ENCODE results near the gene ACSM4. TPM values are rescaled to one million over a fixed set of nuclear protein-coding genes. Genes with fewer than 3 reads are reported as not detected.

ACSM4 gene
- total and polyA plus RNA-seq, 9 of the 15 experiments (the other 6 are each of a cell fraction or from before 2014, with no cell fraction given) = not detected

DNA sequence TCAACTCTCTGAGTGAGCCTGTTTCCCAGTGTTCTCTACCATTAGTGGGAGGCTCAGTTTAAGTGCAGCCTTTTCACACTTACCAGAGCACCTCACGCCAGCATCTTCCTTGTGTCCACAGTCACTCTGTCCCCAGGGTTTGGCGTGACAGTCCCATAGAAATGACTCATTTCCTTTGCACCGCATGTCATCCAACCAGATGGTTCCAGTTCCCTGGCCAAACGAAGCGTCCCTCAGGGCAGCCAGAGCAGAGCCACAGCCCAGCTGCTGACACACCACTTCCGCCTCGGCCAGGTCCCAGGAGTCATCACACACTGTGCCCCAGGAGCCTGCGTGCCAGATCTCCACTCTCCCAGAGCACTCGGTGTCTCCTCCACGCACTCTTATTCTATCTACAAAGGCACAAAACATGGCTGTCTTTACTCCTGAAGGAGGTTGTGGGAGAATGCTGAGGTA lies 65.4 kb downstream of the ACSM4 start (continued):
- TF ChIP-seq, protein P1, sequence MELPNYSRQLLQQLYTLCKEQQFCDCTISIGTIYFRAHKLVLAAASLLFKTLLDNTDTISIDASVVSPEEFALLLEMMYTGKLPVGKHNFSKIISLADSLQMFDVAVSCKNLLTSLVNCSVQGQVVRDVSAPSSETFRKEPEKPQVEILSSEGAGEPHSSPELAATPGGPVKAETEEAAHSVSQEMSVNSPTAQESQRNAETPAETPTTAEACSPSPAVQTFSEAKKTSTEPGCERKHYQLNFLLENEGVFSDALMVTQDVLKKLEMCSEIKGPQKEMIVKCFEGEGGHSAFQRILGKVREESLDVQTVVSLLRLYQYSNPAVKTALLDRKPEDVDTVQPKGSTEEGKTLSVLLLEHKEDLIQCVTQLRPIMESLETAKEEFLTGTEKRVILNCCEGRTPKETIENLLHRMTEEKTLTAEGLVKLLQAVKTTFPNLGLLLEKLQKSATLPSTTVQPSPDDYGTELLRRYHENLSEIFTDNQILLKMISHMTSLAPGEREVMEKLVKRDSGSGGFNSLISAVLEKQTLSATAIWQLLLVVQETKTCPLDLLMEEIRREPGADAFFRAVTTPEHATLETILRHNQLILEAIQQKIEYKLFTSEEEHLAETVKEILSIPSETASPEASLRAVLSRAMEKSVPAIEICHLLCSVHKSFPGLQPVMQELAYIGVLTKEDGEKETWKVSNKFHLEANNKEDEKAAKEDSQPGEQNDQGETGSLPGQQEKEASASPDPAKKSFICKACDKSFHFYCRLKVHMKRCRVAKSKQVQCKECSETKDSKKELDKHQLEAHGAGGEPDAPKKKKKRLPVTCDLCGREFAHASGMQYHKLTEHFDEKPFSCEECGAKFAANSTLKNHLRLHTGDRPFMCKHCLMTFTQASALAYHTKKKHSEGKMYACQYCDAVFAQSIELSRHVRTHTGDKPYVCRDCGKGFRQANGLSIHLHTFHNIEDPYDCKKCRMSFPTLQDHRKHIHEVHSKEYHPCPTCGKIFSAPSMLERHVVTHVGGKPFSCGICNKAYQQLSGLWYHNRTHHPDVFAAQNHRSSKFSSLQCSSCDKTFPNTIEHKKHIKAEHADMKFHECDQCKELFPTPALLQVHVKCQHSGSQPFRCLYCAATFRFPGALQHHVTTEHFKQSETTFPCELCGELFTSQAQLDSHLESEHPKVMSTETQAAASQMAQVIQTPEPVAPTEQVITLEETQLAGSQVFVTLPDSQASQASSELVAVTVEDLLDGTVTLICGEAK (IDR thresholded peaks at IDR 0.05) = 0 out of 2 replicates have a peak, but pooled peaks have one; percentile 38
- TF ChIP-seq, protein P1 (CRISPR knock-in tag; IDR thresholded peaks at IDR 0.05) = no peak
